IPS-18c (cell line): ENCODE data around the gene FAM204A.

Experiments used
- H3K4me3 ChIP-seq: 2 replicates; pipeline ENCODE4 v1.7.0; 2013; ENCODE audit warnings: low read depth, mild to moderate bottlenecking, low read length, moderate library complexity; ENCODE audit not compliant: insufficient read depth
- H3K9me3 ChIP-seq: one replicate; pipeline ENCODE4 v1.6.1; 2013; ENCODE audit warnings: mild to moderate bottlenecking, low read length, moderate library complexity; ENCODE audit not compliant: control insufficient read depth, insufficient read depth

FAM204A gene

DNA sequence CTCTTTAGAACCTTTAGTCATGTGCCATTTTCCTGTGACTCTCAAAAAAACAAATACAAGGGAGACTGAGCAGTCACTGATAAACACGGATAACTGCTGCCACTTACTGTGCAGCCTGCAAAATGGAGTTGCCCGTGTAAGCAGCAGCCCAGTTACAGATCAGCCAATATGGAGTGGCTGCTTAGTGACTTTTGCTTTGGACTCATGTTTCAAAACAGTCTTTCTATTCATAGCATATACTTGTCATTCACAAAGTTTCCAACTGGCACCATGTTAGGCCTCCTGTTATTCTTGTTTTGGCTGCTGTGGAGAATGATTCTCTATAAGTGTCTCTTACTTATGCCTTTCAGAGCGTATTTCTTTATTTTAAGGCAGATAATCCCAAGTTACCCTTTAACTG lies 3.0 kb downstream of the FAM204A start:
- Histone ChIP-seq H3K9me3 (no peaks in the 10 kb centered on the region), H3K4me3 (no peak overlapping the region)

- H3K4me3 ChIP-seq = no peak overlapping the region
- no peaks in the 10 kb centered on the region for H3K9me3 ChIP-seq
Measured at GRCh38 chr10:118337356-118337755, 4.8 kb downstream of the FAM204A start.

- no peak overlapping the region for H3K4me3 ChIP-seq
- H3K9me3 ChIP-seq = no peaks in the 10 kb centered on the region
Measured at GRCh38 chr10:118333871-118334270, 8.3 kb downstream of the FAM204A start.

DNA sequence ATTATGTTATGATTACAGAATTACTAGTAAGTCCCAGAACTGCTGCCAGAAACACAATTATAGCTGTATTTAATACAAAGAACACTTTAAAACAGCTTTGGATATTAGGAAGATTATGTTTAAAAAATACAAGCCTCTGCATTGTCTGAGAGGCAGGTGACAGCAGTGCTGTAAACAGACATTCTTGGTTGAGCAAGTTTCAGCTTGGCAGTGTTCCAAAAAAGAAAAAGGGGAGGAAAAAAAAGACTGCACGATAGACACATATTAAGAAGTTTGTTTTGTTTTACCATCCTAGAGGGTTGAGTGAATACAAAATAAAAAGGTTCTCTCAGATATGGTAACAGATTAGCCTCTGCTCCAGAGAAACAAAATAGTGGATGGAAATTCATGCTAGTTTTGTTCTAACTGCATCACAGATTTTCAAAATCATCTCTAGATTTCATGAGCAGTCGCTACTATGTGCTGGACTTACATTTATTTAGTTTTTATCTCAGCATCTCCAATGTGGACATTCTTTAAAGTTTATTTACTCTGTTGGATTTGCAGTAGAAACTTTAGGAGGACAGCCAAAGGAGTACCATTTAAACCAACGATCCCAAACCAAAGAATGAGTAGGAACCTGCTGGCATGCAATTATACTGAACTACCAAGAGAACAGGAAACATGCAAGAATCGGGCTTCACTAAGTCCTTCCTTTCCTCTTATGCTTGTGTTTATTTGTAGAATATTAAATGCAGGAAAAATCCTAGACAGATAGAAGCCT lies 9.0 kb downstream of the FAM204A start:
- H3K9me3 ChIP-seq = no peaks in the 10 kb centered on the region
- H3K4me3 ChIP-seq = no peak overlapping the region

- Histone ChIP-seq H3K4me3 (no peak overlapping the region), H3K9me3 (no peaks in the 10 kb centered on the region)
Measured at GRCh38 chr10:118332236-118332635, 9.9 kb downstream of the FAM204A start.

- no peaks in the 10 kb centered on the region for H3K9me3 ChIP-seq
- H3K4me3 ChIP-seq = no peak overlapping the region
Measured at GRCh38 chr10:118330295-118331076, 11.6 kb downstream of the FAM204A start.

- Histone ChIP-seq H3K9me3 (no peaks in the 10 kb centered on the region), H3K4me3 (no peak overlapping the region)
Measured at GRCh38 chr10:118324140-118324539, 18.0 kb downstream of the FAM204A start.

DNA sequence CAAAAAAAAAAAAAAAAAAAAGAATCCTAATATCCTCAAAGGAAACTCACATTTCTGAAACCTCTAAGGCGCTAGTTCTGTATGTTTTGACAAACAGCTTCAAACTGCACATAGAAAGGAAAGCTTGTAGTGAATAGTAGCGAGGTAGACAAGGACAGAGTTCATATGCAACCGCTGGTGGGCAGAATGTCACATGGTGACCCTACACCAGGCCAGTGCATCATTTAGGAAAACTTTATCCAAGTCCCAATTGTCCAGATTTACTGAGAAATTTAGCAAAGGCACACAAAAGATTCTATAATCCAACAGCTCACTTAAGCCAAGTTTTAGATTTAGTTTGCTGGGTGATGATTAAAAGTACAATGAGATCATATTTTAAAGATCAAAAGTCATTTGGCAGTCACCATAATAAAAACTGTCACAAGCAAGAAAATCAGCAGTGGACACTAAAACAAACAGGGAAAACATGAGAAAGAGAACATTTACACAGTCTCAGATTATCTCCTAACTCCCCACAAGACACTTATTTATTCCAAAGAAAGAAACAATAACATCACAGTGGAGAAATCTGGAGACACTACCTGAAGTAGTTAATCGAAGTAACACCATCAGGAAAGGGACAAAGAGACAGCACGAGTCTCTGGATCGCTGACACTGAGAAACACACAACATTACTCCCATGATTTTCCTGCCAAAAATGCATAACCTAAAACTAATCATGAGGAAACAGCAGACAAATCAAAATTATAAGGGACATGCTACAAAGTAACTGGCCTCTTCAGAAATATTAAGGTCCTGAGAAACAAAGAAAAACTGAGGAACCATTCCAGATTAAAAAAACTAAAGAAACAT lies 20.2 kb downstream of the FAM204A start:
- Histone ChIP-seq H3K9me3 (no peaks in the 10 kb centered on the region), H3K4me3 (no peak overlapping the region)

- Histone ChIP-seq H3K9me3 (no peaks in the 10 kb centered on the region), H3K4me3 (no peak overlapping the region)
Measured at GRCh38 chr10:118315629-118316028, 26.5 kb downstream of the FAM204A start.

GRCh38 chr10:118314882-118315281 lies 27.2 kb downstream of the FAM204A start:
- Histone ChIP-seq H3K9me3 (no peaks in the 10 kb centered on the region), H3K4me3 (no peak overlapping the region)

- H3K4me3 ChIP-seq = no peak overlapping the region
- H3K9me3 ChIP-seq = no peaks in the 10 kb centered on the region
Measured at GRCh38 chr10:118311505-118311904, 30.6 kb downstream of the FAM204A start.

DNA sequence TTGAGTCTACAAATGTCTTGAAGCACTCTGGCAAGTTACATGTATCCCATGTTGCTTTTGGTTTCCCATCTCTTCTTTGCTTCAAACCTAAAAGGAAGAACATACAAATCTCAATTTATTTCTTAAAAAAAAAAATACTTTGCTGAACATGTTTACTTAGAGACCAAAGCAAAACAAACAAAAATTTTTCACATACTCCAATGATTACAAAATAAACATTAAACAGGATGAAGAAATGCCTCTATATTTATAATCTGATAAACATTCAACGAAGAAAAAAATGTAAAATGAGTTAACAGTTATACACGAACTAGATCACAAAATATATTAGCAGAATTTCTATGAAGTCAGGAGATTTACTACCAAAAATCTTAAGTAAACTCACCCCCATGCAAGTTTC lies 31.3 kb downstream of the FAM204A start:
- H3K9me3 ChIP-seq = no peaks in the 10 kb centered on the region
- H3K4me3 ChIP-seq = no peak overlapping the region

GRCh38 chr10:118309911-118310310 lies 32.2 kb downstream of the FAM204A start:
- Histone ChIP-seq H3K4me3 (no peak overlapping the region), H3K9me3 (no peaks in the 10 kb centered on the region)

- H3K4me3 ChIP-seq = no peak overlapping the region
- H3K9me3 ChIP-seq = no peaks in the 10 kb centered on the region
Measured at GRCh38 chr10:118308664-118309063, 33.5 kb downstream of the FAM204A start.

- Histone ChIP-seq H3K4me3 (no peak overlapping the region), H3K9me3 (no peaks in the 10 kb centered on the region)
Measured at GRCh38 chr10:118307859-118308258, 34.3 kb downstream of the FAM204A start.

DNA sequence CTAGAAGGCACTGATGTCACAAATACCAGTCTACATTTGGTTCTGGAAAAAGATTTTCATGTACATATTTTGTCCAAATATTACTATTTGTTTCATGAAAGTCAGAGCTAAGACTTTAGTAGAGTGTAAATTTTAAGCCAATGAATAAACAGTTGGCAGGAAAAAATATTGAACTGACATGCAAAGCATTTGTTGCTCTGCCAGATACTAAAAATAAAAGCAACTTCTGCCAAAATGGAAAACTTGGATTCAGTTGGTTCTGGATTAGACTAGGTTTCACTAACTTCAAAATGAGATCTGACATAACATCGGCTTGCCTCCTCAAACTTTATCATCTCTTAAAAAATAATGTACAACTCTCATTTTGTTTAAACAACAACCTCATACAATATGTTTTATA lies 34.9 kb downstream of the FAM204A start:
- Histone ChIP-seq H3K9me3 (no peaks in the 10 kb centered on the region), H3K4me3 (no peak overlapping the region)

DNA sequence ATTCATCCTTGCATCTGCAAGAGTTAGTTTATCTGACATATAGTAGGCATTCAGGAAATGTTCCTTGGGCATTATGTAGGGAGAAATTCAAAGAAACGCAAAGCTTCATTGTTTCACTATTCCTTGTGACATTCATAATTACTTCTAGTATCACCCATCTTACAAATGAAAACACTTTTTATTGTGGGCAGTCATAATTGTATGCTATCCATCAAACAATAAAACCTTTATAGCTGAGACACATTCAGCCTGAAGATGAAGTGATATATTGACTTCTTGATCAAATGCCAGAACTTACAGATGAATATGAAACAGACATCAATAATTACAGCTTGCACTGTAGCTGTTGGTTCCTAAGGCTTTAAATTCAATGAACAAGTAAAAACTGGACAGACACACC lies 36.4 kb downstream of the FAM204A start:
- no peak overlapping the region for H3K4me3 ChIP-seq
- H3K9me3 ChIP-seq = no peaks in the 10 kb centered on the region

DNA sequence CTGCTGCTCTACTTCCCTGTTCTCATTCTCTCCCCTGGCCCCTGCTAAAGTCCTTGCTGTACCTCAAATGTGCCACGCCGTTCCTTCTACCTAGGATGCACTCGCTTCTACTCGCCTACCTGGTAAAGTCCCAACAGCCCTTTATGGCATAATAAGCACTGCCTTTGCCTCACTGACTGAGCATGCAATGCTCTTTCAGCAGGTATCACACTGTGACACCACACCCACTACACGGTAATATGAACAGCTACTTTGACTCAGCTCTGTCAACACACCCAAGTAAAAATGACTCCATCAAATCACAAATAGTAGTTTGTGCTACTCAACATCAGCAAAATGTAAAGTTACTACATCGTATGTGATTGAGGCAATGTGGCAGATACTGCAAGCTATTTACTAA lies 37.6 kb downstream of the FAM204A start:
- no peak overlapping the region for H3K4me3 ChIP-seq
- H3K9me3 ChIP-seq = no peaks in the 10 kb centered on the region
